Measurements from ENCODE around the gene ZSCAN16.

Gene ZSCAN16

GRCh38 chr6:28134015-28134414 lies 9.6 kb downstream of the ZSCAN16 start:
- DNase-seq (ENCODE audit: low read depth): no peak

DNA sequence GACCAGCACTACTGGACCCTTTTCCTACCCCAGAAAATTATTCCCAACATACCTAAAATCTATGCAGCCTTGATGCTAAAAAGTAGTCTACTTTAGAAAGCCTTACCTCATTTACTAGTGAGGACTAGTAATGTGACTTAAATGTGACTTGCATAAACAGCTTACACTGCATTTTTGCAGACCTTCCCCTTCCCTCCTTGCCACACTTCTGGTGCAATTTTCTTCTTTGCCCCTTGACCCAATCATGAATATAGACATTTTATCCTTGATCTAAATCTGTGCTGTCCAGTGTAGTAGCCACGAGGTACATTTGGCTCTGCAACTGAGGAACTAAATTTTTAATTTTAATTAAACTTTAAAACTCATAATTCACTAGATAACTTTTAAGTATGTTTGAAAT lies 10.3 kb downstream of the ZSCAN16 start:
- DNase-seq (ENCODE audit: low read depth): no peak

- DNase-seq (ENCODE audit: low read depth): no peak
Measured at GRCh38 chr6:28135393-28135792, 11.0 kb downstream of the ZSCAN16 start.

- peak; percentile 53 for DNase-seq (ENCODE audit: low read depth)
Measured at GRCh38 chr6:28136585-28137504, 12.4 kb downstream of the ZSCAN16 start.

- DNase-seq (ENCODE audit: low read depth): no peak
Measured at GRCh38 chr6:28137505-28137981, 13.1 kb downstream of the ZSCAN16 start.

- DNase-seq (ENCODE audit: low read depth): no peak
Measured at GRCh38 chr6:28139860-28140543, 15.6 kb downstream of the ZSCAN16 start.

- DNase-seq (ENCODE audit: low read depth): no peak
Measured at GRCh38 chr6:28140616-28141015, 16.2 kb downstream of the ZSCAN16 start.

- peak; percentile 62 for DNase-seq (ENCODE audit: low read depth)
Measured at GRCh38 chr6:28141500-28142329, 17.3 kb downstream of the ZSCAN16 start, which contains the start of gene ZKSCAN8. ZKSCAN8 (plus strand) TSS chr6:28141883; CDS start chr6:28148408, 6,525 bp downstream.

- no peak for DNase-seq (ENCODE audit: low read depth)
Measured at GRCh38 chr6:28142446-28142845, 18.0 kb downstream of the ZSCAN16 start.

- no peak for DNase-seq (ENCODE audit: low read depth)
Measured at GRCh38 chr6:28145231-28145630, 20.8 kb downstream of the ZSCAN16 start.

DNA sequence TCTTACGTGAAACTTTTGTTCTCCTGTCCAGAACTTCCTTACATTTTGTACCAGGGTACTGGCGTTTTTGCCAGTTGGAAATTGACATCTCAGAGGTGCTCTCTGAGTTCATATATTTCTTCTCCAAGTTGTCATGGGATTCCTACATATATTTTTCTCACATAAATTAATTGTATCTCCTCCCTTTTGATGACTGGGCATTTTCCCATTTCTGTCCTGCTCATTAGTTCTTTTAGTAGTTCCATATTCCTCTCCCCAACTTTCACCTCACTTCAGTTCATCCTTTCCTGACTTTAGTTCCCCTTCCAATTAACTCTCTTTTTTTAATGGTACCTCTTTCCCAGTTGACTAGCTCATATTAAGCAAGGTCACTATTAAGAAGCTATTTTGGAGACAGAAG lies 28.1 kb downstream of the ZSCAN16 start:
- DNase-seq (ENCODE audit: low read depth): no peak

- no peak for DNase-seq (ENCODE audit: low read depth)
Measured at GRCh38 chr6:28153546-28153945, 29.1 kb downstream of the ZSCAN16 start.

- DNase-seq (ENCODE audit: low read depth): no peak
Measured at GRCh38 chr6:28154357-28154756, 29.9 kb downstream of the ZSCAN16 start.

DNA sequence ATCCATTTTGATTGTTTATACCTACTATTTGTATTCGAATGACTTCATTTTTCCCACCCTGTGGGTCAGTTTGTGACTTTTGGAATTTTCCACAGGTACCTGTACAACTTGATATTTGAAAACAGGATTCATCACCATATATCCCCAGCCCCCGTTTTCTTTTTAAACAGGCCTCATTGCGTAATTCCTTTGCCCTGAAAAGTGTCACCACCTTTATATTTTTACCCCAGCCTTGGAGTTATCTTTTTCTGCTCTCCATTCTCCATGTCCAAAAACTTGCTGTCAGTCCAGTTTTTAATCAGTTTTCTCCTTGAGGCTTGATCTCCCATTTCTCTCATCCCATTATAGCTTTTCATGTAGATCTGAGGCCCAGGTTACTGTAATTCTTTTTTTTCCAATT lies 33.9 kb downstream of the ZSCAN16 start:
- DNase-seq (ENCODE audit: low read depth): no peak

DNA sequence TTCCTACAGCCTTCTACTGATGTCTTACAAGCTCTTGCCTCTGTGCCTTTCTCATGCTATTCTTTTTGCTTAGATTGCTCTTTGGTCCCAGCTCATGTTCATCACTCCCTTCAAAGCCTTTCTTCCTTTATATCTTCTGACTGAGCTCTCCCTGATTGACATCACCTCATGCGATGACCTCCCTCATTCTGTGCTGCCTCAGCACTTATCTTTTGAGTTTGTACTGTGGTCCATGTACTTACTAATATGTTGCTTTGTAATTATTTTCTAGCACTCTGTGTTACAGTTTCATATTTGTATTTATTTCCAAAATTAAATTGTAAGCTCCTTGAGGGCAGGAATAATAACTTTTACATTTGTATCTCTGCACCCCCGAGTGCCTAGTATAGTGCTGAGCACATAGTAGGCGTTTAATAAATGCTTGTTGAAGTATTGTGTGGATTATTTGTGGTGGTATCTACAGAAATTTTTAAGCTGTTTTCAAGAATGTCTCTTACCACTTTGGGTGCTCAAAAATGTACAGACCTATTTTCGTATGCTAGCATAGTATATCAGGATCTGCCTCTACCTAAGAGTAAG lies 34.7 kb downstream of the ZSCAN16 start:
- no peak for DNase-seq (ENCODE audit: low read depth)

GRCh38 chr6:28160233-28160632 lies 35.8 kb downstream of the ZSCAN16 start:
- DNase-seq (ENCODE audit: low read depth): no peak

- DNase-seq (ENCODE audit: low read depth): peak; percentile 68
Measured at GRCh38 chr6:28161410-28162079, 37.1 kb downstream of the ZSCAN16 start.

DNA sequence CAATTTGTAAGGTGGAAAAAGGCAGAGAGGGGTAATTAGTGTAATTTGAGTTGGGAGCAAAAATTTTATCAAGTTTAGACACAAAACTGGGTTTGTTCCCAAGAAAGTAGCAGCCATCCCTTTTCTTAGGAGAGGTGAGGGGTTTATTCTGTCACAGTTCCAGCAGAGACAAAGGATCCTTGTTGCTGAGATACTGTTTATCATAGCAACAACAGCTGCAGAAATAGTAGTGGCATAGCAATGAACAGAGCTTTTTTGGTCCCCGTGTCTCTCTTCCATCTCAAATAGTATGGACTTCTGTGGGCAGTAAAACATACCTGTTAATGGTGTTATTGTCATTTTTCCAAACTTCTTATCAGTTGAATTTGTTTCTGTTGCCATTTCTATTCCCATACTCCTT lies 41.2 kb downstream of the ZSCAN16 start:
- no peak for DNase-seq (ENCODE audit: low read depth)

GRCh38 chr6:28167068-28167467 lies 42.7 kb downstream of the ZSCAN16 start:
- DNase-seq (ENCODE audit: low read depth): no peak

DNA sequence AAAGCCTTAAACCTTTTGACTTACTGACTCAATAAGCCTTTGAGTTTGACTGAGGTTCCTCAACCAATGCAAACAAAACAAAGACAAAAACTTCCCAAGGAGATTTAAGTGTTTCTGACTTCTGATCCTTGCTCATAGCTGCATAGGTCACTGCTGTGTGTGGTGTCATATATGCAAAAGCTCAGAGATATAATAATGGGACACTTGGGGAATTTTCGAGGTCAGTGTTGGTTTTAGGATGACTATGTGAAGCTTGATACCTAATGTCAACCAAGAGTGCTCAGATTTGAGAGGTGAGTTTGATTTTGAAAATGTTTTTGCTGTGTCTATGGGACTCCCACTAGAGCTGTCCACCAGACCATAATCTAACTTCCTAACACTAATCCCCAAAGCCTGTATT lies 43.5 kb downstream of the ZSCAN16 start:
- no peak for DNase-seq (ENCODE audit: low read depth)

DNA sequence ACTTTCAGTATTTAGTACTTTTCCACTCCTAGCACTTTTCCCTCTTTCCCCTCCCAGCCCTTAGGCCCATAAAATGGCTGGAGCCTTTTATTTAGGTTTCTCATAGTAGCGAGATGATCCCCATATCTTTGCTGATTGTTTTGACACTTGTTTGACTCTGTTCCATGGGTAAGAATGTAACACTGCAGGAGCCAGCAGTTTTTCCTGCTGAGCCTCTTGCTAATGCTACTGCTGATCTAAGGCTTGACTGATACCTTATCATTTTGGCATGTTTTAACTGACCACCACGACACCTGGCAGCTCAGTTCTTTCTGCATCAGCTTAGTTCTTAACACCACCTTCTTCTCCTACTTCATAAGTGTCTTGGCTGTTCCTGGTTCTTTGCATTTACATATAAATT lies 46.9 kb downstream of the ZSCAN16 start:
- no peak for DNase-seq (ENCODE audit: low read depth)
